H9 (cell line): ENCODE results near the gene AMT. TPM values are rescaled to one million over a fixed set of nuclear protein-coding genes. Genes with fewer than 3 reads are reported as not detected.

ENCODE experiments used
- DNase-seq: peaks from one replicate; pipeline ENCODE4 v3.0.0-alpha.2; 2017
- H2AFZ ChIP-seq: one replicate; pipeline ENCODE4 v1.6.1; 2013; ENCODE audit warnings: mild to moderate bottlenecking, low read length, control low read depth, moderate library complexity
- H2AK5ac ChIP-seq: 2 replicates; pipeline ENCODE4 v1.6.1; 2013; ENCODE audit warnings: low read length, control low read depth, mixed read lengths; ENCODE audit not compliant: insufficient read length
- H2BK120ac ChIP-seq: one replicate; pipeline ENCODE4 v1.6.1; 2013; ENCODE audit warnings: low read depth, mild to moderate bottlenecking, low read length, control low read depth, inconsistent platforms; ENCODE audit not compliant: poor library complexity, severe bottlenecking
- H2BK12ac ChIP-seq: 2 replicates; pipeline ENCODE4 v1.6.1; 2013; ENCODE audit warnings: low read length, control low read depth, mixed read lengths, low read depth; ENCODE audit not compliant: insufficient read length
- H2BK15ac ChIP-seq: 2 replicates; pipeline ENCODE4 v1.6.1; 2013; ENCODE audit warnings: low read depth, low read length, control low read depth
- H2BK20ac ChIP-seq: one replicate; pipeline ENCODE4 v1.6.1; 2013; ENCODE audit warnings: low read depth, mild to moderate bottlenecking, low read length, control low read depth, inconsistent platforms; ENCODE audit not compliant: poor library complexity, severe bottlenecking
- H2BK5ac ChIP-seq: 2 replicates; pipeline ENCODE4 v1.6.1; 2013; ENCODE audit warnings: low read length, control low read depth, mixed read lengths; ENCODE audit not compliant: insufficient read length
- H3K14ac ChIP-seq: 2 replicates; pipeline ENCODE4 v1.6.1; 2013; ENCODE audit warnings: low read length, control low read depth; ENCODE audit not compliant: insufficient read depth
- H3K18ac ChIP-seq: 2 replicates; pipeline ENCODE4 v1.6.1; 2013; ENCODE audit warnings: low read depth, mild to moderate bottlenecking, mixed read lengths, low read length, control low read depth; ENCODE audit not compliant: insufficient read length
- H3K23ac ChIP-seq: 2 replicates; pipeline ENCODE4 v1.6.1; 2013; ENCODE audit warnings: low read length, control low read depth, mixed read lengths, low read depth; ENCODE audit not compliant: insufficient read length
- H3K23me2 ChIP-seq: 2 replicates; pipeline ENCODE4 v1.6.1; 2013; ENCODE audit warnings: low read depth, mild to moderate bottlenecking, mixed read lengths, low read length, control low read depth; ENCODE audit not compliant: insufficient read length, poor library complexity, severe bottlenecking
- H3K27ac ChIP-seq: 2 replicates; pipeline ENCODE4 v1.5.1; 2013; ENCODE audit warnings: low read length, control low read depth, mixed read lengths, low read depth; ENCODE audit not compliant: insufficient read length
- H3K27me3 ChIP-seq: 2 replicates; pipeline ENCODE4 v1.6.1; 2013; ENCODE audit warnings: low read length, control low read depth, inconsistent platforms; ENCODE audit not compliant: insufficient read depth
- H3K4ac ChIP-seq: 2 replicates; pipeline ENCODE4 v1.6.1; 2013; ENCODE audit warnings: low read depth, mild to moderate bottlenecking, control low read depth, inconsistent platforms, low read length, moderate library complexity
- H3K4me1 ChIP-seq: 2 replicates; pipeline ENCODE4 v1.6.1; 2013; ENCODE audit warnings: low read length, control low read depth, inconsistent platforms; ENCODE audit not compliant: insufficient read depth
- H3K4me2 ChIP-seq: 2 replicates; pipeline ENCODE4 v1.6.1; 2013; ENCODE audit warnings: low read length, control low read depth, mixed read lengths; ENCODE audit not compliant: insufficient read length, insufficient read depth
- H3K56ac ChIP-seq: 2 replicates; pipeline ENCODE4 v1.6.1; 2013; ENCODE audit warnings: low read depth, mild to moderate bottlenecking, mixed read lengths, low read length, control low read depth; ENCODE audit not compliant: insufficient read length
- H3K79me1 ChIP-seq: 2 replicates; pipeline ENCODE4 v1.6.1; 2013; ENCODE audit warnings: low read depth, mild to moderate bottlenecking, moderate library complexity, low read length, control low read depth, inconsistent platforms; ENCODE audit not compliant: insufficient read depth, poor library complexity, severe bottlenecking
- H3K79me2 ChIP-seq: 2 replicates; pipeline ENCODE4 v1.6.1; 2013; ENCODE audit warnings: low read length, control low read depth, inconsistent platforms; ENCODE audit not compliant: insufficient read depth
- H3K9ac ChIP-seq: 2 replicates; pipeline ENCODE4 v1.6.1; 2013; ENCODE audit warnings: low read length, control low read depth, mixed read lengths; ENCODE audit not compliant: insufficient read length; ENCODE audit errors: extremely low read depth
- H3K9me3 ChIP-seq: one replicate; pipeline ENCODE4 v1.6.1; 2013; ENCODE audit warnings: low read depth, low read length, inconsistent platforms; ENCODE audit not compliant: control insufficient read depth
- H3T11ph ChIP-seq: one replicate; pipeline ENCODE4 v1.6.1; 2013; ENCODE audit warnings: mild to moderate bottlenecking, low read length, control low read depth, inconsistent platforms
- H4K20me1 ChIP-seq: one replicate; pipeline ENCODE4 v1.6.1; 2013; ENCODE audit not compliant: control insufficient read depth, insufficient read length, insufficient read depth
- H4K5ac ChIP-seq: 2 replicates; pipeline ENCODE4 v1.6.1; 2013; ENCODE audit warnings: low read depth, mild to moderate bottlenecking, mixed read lengths, low read length, control low read depth; ENCODE audit not compliant: insufficient read length
- H4K8ac ChIP-seq: replicated peaks from 2 replicates; pipeline ENCODE4 v1.6.1; 2013; ENCODE audit warnings: low read length, control low read depth, mixed read lengths, low read depth; ENCODE audit not compliant: insufficient read length
- H4K91ac ChIP-seq: 2 replicates; pipeline ENCODE4 v1.6.1; 2013; ENCODE audit warnings: low read depth, mild to moderate bottlenecking, moderate library complexity, mixed read lengths, low read length, control low read depth; ENCODE audit not compliant: insufficient read length
- H3K27ac Mint-ChIP-seq, 3 experiments: 2 replicates in 2 of 3; 3 replicates in 1 of 3; pipeline ENCODE4 v1.8.0; 2020 to 2021; ENCODE audit warnings: mixed read lengths in 3 of 3, mild to moderate bottlenecking in 1 of 3, moderate library complexity in 1 of 3
- H3K27me3 Mint-ChIP-seq: 2 replicates; pipeline ENCODE4 v1.8.0; 2021; ENCODE audit warnings: low read depth, mild to moderate bottlenecking, moderate library complexity, mixed read lengths
- H3K36me3 Mint-ChIP-seq, 3 experiments: 2 replicates in 2 of 3; 3 replicates in 1 of 3; pipeline ENCODE4 v1.8.0; 2020 to 2021; ENCODE audit warnings: low read depth in 3 of 3, mixed read lengths in 3 of 3; ENCODE audit not compliant: insufficient read depth in 1 of 3
- H3K4me1 Mint-ChIP-seq, 2 experiments: 2 replicates each; pipeline ENCODE4 v1.8.0; 2020; ENCODE audit warnings: mixed read lengths in 2 of 2
- H3K4me3 Mint-ChIP-seq, 2 experiments: 2 replicates in 1 of 2; 3 replicates in 1 of 2; pipeline ENCODE4 v1.8.0; 2020 to 2021; ENCODE audit warnings: mild to moderate bottlenecking in 2 of 2, mixed read lengths in 2 of 2, moderate library complexity in 1 of 2
- H3K9me3 Mint-ChIP-seq, 2 experiments: 2 replicates in 1 of 2; 3 replicates in 1 of 2; pipeline ENCODE4 v1.8.0; 2020; ENCODE audit warnings: mild to moderate bottlenecking in 2 of 2, mixed read lengths in 2 of 2, moderate library complexity in 1 of 2
- CTCF ChIP-seq: fragments of 200-600 bp; sonication (generic); conservative IDR thresholded peaks from 3 replicates; pipeline ENCODE4 v1.8.0; 2021; ENCODE audit warnings: antibody characterized with exemption, mild to moderate bottlenecking
- WGBS: extraction: QIAGEN DNeasy Blood & Tissue Kit; methylation state at CpG from one replicate; pipeline ENCODE4 v1.1.7; 2013; ENCODE audit warnings: missing lambda C conversion rate, low lambda C conversion rate, mixed read lengths; ENCODE audit not compliant: insufficient read length; ENCODE audit errors: extremely low coverage; 5-methylcytosine and 5-hydroxymethylcytosine counted together
- total RNA-seq: library from RNA; stranded (reverse); gene quantifications from 2 replicates; pipeline ENCODE4 v1.2.1, GENCODE V29; 2021

Gene AMT
- total RNA-seq, 1 experiment from 2014 or later = 41.2 TPM

- Mint-ChIP-seq H3K27me3 (no peaks in the 10 kb centered on the region), H3K36me3 (peaks cover 15 to 25% (median 16%) of the 10 kb centered on the region in 3 experiments), H3K27ac (peak overlapping the region; percentile 61 to 93 (median 93)), H3K9me3 (no peaks in the 10 kb centered on the region), H3K4me1 (peaks cover 27 to 30% of the 10 kb centered on the region in 2 experiments), H3K4me3 (peak overlapping the region; percentile 86 to 90)
- Histone ChIP-seq H2BK120ac (no peak overlapping the region), H3K23ac (no peak overlapping the region), H3K9ac (peak overlapping the region; percentile 71), H2BK15ac (no peak overlapping the region), H3K4me2 (peak overlapping the region; percentile 96), H3K4me1 (peaks cover 2% of the 10 kb centered on the region; the same call in 1 of the 2 replicates), H3K14ac (peak overlapping the region; percentile 80), H3K79me2 (peaks cover 15% of the 10 kb centered on the region), H3K27me3 (no peaks in the 10 kb centered on the region), H3K23me2 (peaks cover 7% of the 10 kb centered on the region), H4K91ac (no peak overlapping the region), H2AFZ (no peak overlapping the region), H4K5ac (no peak overlapping the region), H2BK12ac (no peak overlapping the region), H3K56ac (no peak overlapping the region), H4K8ac (no peak overlapping the region), H3K9me3 (no peaks in the 10 kb centered on the region), H2AK5ac (no peak overlapping the region), H2BK20ac (no peak overlapping the region), H3K18ac (no peak overlapping the region), H3K79me1 (no peaks in the 10 kb centered on the region), H3T11ph (no peak overlapping the region), H4K20me1 (no peaks in the 10 kb centered on the region), H3K27ac (no peak overlapping the region), H3K4ac (no peak overlapping the region), H2BK5ac (no peak overlapping the region)
- no peak for DNase-seq
- WGBS = no CpG with 5 or more reads among the region's 23 CpGs
- TF ChIP-seq CTCF = no peak
These were observed 48.6 kb upstream of the AMT start for GRCh38 chr3:49470714-49471420.
